Limb (tissue), 2 donors: ENCODE results near the gene GSTO1.

Source experiments
- DNase-seq, 2 donors: peaks; one replicate each; pipeline ENCODE4 v3.0.0-alpha.2; 2016; ENCODE audit errors: extremely low spot score in 2 of 2

Gene GSTO1

DNA sequence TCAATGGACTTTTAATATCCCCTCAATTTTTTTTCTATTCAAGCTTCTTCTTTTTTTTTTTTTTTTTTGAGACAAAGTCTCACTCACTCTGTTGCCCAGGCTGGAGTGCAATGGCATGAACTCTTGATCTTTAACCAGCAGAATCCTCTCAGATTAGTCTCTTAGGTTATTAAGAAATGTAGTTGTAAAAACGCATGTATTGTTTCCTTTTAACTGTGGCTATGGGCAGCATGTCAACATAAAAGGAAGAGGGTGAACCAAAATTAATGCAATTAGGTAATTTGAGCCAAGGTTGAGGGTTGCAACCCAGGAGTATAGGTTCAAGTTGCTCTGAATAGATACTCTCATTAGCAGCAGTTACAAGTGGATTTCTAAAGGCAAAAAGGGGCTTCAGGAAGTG, 4.3 kb upstream of the GSTO1 start:
- no peak for DNase-seq

DNA sequence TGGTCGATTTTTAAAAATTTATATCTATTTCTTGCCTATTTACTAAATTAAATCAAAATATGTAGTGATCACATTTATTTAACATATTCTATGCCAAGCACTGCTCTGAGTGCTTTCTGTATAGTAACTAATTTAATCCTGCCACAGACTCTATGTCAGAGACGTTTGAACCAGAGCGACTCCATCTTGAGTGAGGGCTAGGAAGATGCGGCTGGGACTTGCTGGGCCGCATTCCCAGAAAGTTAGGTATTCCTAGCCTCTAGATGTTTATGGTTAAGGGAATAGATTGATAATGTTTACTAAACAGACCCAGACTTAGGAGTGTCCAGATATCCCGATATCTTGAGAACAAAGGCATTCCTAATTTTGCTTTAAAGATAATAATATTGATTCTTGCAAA, 3.2 kb upstream of the GSTO1 start:
- no peak for DNase-seq

DNA sequence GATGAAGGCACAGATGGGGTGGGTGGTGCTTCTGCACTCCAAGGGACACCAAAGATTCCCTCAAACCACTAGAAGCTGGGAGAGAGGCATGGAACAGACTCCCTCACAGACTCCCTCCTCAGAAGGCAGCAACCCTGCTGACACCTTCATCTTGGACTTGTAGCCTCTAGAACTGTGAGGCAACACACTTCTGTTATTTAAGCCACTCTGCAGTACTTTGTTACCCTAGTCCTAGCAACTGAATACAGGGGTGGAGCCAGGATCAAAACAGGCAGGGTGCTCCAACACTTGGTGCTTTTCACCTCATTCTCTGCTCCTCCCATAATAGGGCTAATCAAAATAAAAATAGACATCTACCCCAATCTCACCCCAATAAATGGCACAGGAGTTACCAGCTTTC, 2.3 kb upstream of the GSTO1 start:
- no peak for DNase-seq

DNA sequence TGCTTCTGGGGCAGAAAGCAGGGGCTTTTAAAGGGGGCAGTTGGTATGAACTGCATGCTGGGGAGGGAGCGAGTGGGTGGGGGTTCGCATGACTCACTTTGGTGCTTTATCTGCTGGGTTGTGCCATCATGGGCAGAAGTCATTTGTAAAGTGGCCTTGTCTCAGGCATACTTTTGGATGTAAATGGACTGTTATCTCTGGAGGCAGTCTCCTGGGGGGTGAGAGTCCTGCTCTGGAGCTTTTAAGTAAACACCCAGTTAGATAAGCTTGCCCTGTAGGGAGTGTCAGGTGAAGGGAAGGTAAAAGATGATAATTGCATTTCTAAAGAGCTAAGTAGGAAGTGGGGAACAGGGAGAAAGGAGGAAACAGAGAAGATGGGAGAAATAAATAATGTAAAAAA, 1.6 kb upstream of the GSTO1 start:
- no peak for DNase-seq

DNA sequence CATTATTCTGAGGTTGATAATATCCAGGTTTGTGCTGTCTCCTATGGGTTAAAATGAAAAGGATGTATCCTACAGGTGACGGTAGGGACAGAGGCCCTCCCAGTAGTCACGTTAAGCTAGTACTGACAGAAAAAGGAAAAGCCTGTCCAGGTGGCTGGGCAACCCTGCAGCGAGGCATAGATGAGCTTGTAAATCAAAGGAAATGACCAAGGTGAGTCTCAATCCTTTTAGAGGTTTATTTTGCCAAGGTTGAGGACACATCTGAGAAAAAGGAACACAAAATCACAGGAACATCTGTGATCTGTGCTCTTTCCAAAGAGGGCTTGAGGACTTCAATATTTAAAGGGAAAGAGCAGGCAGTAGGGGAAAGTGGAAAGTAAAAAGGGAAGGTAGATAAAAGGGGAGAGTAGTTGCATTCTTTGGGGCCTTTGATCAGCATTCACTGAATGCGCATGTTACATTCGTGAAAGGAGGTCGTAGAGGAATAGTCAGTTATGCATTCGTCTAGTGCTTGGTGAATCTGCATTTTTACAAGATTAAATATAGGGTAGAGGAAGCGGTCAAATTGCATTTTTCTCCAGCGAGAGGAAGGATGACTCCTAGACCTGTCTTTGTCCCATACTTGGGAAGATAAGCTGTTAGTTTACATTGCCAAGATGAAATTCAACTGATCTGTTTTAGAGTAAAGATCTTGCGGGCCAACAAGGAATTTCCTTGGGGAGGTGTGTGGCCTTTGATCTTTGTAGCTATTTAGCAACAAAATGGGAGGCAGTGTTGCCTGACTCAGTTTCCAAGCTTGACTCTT, 884 bp upstream of the GSTO1 start:
- no peak for DNase-seq

DNA sequence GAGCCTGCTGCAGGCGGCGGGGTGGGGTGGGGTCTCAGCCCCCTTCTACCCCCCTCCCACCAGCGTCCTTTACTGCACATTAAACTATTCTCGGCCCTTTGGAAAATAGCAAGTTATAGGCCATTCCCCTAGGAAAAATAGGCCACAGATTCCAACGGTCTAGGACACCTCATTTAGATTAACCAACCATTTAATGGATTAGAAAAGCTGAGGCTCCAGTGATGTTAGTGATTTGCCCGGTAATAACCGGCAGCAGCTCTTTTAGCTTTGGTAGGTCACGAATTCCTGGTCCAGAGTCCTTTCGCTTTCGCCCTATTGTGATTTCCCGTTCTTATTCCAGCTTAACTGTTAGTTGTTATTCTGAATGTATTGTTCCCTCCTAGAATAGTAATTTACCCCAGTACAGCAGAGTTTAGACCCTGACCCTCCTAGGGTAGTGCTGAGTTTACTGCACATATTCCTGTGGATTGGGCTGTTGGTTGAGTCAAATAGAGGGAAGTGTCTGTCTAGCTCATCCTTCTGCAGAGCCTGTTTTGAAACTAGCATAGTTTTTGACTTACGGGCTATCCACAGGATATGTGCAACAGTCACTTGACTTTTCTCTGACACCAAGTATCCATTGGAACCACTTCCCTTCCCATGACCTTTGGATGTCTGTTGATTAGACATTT, 754 bp downstream of the GSTO1 start:
- peak in 1 of 2 donors; percentile 10 for DNase-seq

DNA sequence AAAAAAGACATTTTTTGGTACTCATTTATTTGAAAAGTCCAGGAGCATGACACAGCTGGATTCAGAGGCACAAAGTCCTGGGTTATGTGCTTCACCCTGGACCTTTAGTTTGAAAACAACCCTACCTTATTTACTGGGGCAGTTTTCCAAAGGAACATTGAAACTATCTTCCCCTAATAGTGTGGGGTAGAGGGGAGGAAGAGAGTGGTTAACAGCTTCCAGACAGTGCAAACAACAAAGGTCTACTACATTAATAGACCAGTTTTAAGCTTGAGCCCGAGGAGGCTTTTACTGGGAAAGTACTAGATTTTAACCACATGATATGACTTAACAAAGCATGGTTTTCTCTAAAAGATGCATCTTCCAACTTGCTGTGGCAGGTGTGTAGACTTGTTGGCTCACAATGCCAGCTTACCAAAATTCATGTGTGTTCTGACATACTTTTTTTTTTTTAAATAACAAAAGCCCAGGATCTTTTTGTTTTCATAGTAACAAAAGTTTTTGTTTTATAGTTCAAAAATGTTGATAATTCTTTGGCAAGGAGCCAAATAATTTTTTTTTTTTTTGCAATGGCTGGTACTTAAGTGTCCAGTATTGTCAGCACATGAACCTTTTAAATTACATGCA, 1.8 kb downstream of the GSTO1 start:
- no peak for DNase-seq

DNA sequence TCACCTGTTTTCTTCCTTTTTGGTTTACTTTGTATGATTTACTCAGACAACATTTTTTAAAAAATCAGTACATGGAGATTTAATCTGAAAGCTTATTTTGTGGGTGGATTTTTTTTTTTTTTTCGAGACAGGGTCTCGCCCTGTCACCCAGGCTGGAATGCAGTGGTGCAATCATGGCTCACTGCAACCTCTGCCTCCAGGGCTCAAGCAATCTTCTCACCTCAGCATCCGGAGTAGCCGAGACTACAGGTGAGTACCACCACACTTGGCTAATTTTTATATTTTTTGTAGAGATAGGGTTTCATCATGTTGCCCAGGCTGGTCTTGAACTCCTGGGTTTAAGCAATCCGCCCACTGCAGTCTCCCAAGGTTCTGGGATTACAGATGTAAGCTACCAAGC, 2.5 kb downstream of the GSTO1 start:
- DNase-seq = no peak

DNA sequence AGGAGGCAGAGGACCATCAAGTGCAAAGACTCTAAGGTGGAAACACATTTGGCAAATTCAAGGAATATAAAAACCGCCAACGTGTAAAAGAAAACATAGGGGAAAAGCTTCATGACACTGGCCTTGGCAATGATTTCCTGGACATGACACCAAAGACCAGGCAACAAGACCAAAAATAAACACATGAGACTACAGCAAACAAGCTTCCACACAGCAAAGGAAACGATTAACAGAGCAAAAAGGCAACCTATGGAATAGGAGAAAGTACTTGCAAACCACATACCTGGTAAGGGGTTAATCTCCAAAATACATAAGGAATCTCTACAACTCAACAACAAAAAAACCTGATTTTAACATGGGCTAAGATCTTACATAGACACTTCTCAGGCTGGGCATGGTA, 3.5 kb downstream of the GSTO1 start:
- no peak for DNase-seq

DNA sequence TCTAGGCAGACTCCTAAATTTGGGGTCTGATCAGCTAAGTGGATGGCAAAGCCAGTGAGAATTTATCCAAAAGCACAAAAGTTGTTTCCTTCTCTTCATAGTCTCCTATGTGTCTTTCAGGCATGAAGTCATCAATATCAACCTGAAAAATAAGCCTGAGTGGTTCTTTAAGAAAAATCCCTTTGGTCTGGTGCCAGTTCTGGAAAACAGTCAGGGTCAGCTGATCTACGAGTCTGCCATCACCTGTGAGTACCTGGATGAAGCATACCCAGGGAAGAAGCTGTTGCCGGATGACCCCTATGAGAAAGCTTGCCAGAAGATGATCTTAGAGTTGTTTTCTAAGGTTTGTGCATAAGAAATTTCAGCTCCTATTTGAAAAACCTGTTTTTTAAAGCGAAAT, 4.8 kb downstream of the GSTO1 start:
- DNase-seq = no peak

DNA sequence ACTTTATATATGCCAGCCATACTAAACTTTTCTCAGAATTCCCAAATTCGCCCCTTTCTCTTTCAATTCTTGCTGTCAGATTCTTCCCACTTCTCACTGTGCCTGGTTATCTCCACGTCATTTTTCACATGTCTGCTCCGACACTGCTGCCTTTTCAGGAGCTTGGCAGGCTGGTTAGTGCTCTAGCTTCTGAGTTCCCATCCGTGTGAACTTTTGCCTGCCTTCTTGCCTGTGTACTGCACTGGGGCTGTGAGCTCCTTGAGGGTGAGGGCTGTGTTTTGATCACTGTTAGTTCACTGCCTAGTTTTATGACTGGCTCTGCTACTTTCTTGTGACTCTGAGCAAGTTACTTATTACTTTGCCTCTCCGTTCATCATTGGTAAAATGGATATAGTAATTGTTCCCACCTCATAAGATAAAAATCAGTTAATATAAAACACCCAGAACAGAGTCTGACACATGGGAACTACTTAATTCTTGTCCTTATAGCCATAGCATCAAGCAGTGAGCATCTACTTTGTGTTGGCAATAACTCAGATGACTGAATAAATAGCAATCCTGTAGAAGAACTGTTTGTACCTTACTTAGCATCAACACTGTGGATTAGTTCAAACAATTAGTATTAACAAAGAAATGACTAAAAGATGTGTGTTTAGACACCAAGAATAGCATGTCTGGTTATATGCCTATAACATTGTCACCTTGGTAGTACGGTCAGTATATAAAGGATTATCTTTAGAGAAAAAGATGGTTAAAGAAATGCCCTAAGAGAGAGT, 5.5 kb downstream of the GSTO1 start:
- no peak for DNase-seq

DNA sequence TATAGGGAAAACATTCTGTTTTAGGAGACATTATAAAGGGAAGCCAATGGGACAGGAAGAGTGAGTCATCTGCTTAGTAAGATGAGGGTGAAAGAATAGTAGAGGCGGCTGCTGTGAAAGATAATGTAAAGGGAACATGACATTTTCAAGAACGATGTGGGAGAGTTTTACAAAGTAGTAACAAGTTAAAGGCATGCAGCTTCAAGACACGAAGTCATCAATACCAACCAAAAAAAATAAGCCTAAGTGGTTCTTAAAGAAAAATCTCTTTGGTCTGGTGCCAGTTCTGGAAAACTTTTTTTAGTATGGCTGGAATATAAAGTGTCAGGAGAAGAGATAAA, 6.1 kb downstream of the GSTO1 start:
- DNase-seq = no peak

DNA sequence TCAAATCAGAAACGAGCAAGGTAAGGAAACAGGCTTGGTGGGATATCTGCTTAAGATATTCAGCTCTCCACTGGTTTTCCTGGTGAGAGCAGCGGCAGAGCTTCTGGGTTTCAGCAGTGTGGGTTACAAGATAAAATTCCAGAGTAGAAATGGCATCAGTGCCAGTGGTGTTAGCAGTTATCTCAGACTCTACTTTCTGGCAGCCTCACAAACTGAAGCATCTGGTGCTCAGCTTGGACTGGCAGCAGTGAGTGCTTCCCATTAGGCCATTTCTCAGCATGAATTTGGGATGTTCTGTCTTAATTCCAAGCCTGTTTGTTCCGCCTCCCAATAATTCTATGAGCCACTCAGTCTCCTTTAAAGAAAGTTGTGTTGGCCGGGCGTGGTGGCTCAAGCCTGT, 7.4 kb downstream of the GSTO1 start:
- DNase-seq = no peak

DNA sequence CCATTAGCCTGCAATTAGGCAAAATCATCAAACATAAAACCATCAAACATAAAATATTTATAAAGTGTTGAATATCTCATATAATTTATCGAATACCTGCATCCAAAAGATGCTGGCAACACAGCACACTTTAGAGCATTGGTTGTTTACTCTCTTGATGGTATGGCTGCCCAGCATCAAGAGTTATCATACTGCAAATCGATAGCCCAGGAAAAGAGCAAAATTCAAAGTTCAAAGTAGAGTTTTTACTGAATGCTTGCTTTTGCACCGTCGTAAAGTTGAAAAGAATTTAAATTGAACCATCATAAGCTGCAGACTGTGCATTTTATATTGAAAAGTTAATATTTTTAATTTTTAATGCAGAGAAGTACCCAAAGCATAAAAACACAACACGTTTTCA, 10.1 kb downstream of the GSTO1 start:
- no peak for DNase-seq

DNA sequence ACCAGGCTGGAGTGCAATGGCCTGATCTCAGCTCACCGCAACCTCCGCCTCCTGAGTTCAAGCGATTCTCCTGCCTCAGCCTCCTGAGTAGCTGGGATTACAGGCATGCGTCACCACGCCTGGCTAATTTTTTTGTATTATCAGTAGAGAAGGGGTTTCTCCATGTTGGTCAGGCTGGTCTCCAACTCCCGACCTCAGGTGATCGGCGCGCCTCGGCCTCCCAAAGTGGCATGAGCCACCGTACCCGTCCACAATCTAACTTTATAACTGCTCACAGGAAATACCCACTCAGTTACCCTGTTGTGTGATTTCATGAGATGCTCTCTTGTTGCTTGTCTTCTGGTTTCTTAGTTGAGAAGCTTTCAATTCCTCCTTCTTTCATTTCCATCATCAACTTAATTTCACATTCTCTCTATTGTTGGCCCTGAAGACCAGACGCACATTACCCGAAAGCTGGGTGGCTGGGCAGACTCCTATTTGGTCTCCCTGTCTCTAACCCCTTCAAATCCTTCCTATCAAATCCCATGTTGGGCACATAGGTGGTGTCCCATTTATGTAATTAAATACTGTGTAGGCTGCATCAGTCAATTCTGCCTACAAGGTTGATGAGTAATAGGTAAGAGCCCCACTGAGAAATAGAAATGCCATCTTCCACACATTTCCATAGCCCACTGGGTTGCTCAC, 13.2 kb downstream of the GSTO1 start:
- no peak for DNase-seq

DNA sequence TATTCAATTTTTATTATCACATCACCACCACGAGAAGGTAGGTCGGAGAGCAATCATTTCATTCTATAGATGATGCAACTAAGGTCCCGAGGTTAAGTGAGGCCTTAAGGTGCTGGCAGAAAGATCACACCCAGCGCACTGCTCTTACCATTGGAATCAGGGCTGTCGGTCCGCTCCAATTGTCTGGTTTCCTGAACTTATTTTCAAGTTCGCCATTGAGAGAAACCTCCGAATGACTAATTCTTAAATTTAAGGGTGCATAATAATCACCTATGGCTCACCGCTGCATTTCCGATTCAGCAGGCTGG, 13.7 kb downstream of the GSTO1 start:
- DNase-seq = no peak

DNA sequence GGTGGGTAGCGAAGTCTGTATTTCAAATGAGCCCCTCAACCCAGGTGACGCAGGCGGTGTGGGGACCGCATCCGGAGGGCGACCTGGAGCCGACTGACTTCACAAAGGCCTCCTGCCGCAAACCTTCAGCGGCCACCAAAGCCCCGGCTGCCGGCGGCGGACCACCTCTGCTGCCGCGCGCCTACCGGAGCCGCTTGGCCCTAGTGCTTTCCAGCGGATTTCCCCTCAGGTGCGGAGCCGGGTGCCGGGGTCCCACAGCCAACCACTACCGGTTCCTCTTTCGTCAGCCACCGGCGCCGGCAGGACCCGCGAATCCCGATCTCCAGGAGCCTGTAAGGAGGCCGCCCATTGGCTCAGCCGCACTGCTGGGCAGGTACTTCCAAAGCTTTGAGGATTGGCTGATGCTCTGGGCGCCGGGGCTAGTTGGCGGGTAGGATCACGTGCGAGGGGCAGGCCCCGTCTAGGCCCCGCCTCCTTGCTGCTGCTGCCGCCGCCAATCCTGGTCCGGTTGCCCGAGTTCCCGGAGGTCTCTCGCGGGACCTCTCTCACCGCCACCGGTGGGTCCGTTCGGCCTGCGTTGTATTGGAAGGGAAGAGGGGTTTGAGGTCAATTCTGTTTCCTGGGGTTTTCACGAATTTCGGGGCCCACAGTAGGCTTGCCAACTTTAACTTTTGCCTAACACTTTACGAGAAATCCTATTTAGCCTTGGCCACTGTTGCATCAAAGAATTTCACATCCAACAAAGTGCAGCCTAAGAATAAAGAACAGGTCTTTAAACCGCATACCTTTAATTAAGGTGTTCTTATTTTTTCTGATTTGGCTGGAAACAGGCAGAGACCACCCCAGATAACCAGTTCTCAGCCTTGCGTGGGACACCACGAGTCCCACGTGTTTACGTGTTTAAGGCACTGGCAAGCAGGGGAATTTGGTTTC, 14.3 kb downstream of the GSTO1 start, which contains the start of gene GSTO2:
Gene GSTO2 (plus strand): TSS at position 472 of the 933 bp plus-strand sequence. CDS start 5,732 bp downstream, outside the sequence.
- peak; percentile 98 to 99 for DNase-seq

DNA sequence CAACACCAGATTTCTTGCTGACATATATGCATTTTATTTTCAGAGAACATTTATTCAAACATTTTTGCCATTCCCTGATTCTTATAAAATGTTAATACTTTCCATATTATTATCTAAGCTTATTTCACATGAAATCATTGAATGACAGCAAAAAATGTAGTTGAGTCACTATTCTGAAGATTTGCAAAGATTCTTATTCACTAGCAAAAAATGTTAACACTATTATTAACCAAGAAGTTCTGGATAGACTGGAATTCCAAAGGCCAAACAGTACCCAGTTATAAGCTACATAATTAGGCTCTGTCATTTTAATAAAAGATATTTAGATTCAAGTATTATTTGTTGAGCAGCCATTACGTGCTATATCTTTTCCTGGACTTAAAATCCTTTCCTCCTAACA, 18.6 kb downstream of the GSTO1 start:
- no peak for DNase-seq

DNA sequence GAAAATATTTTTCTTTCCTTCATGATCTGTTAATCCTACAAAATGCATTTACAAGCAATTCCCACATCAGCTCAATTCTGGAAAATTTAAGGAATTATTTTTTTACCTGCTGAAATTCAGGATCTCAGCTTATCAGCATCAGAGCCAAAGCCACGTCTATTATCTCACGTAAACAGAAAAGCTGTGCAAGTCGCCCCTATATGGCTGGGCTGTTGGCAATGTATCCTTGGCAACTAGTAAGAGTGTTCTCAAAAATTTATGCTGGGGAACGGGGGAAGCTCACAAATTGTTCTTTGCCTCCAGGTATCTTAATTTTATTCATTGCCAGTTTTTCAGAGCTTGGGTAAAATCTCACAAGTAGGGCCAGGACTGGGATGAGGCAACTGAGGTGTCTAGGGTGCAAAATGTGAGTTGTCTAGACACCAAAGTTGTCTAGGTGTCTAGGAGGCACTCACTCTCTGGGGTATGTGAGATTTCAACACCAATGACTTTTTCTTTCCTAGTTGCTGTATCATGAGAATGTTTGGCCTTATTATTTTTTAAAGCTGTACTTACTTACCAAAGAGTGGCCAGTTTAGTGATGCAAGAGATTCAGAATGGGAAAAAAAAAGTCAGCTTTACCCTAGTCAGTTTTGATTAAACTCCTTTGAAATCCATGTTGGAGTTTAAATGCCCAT, 19.3 kb downstream of the GSTO1 start:
- no peak for DNase-seq
